ENCODE measurements around the gene KRTAP23-1.

The KRTAP23-1 gene

GRCh38 chr21:30306884-30307283 is 41.5 kb downstream of the KRTAP23-1 start:
- no peak for DNase-seq (ENCODE audit: low read depth)

DNA sequence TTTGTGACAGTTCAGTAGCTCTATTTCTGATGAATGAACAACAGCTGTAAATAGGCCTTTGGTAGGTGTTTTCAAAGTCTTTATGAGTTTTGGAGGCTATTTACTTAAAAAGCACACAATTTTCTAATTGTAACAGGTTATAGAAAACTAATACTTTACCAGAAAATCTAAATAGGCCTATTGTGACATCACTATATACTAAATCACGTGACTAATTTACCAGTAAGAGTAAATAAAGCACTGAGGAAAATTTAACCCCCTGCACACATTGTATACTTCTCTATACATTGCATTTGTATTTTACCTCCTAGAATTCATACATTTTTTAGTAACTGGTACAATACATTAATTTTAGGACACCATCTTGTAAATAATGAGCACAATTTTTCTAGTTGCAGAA is 43.3 kb downstream of the KRTAP23-1 start:
- no peak for DNase-seq (ENCODE audit: low read depth)

Data from T follicular helper cell (primary cell).